Astrocyte (in vitro differentiated cells and primary cell): ENCODE data around the gene LTC4S.

Source experiments
- CTCF ChIP-seq: IDR thresholded peaks from 2 replicates; pipeline ENCODE4 v1.5.1; 2011; ENCODE audit warnings: low read depth, mild to moderate bottlenecking, inconsistent platforms, low read length, moderate library complexity; ENCODE audit not compliant: insufficient read depth
- EZH2 ChIP-seq: IDR thresholded peaks from 2 replicates; pipeline ENCODE4 v1.6.1; 2012; ENCODE audit warnings: mild to moderate bottlenecking, low read length, inconsistent platforms; ENCODE audit not compliant: insufficient read depth

GRCh38 chr5:179812135-179812825 lies 18.5 kb downstream of the LTC4S start:
- no peak for TF ChIP-seq CTCF
- no peak for TF ChIP-seq EZH2
